Naive thymus-derived CD4-positive, alpha-beta T cell (primary cell): ENCODE results near the gene TMEM63C. TPM values are rescaled to one million over a fixed set of nuclear protein-coding genes. Genes with fewer than 3 reads are reported as not detected.
A peak's percentile ranks its signal among the peaks of the same experiment; 100 is the strongest.

Experiments used
- ATAC-seq: fragments of 150-1000 bp; cut with Tn5 transposase; 2 replicates; pipeline ENCODE4 v1.10.0; 2021; ENCODE audit warnings: mild to moderate bottlenecking, moderate library complexity
- CTCF ChIA-PET: fragments of 350-600 bp; sonication (Branson Sonifier 250); formaldehyde crosslinking; loops from one replicate; lab custom pipeline; 2021; ENCODE audit warnings: antibody characterized with exemption; lab: Charles Lee
- POLR2A ChIA-PET: fragments of 350-600 bp; sonication (Branson Sonifier 250); formaldehyde crosslinking; loops from one replicate; lab custom pipeline; 2021; ENCODE audit warnings: antibody characterized with exemption, inconsistent platforms; lab: Charles Lee
- DNase-seq, 9 donors: peaks; one replicate each; pipeline versions ENCODE4 v3.0.0 to v3.0.0-alpha.2; 2020 to 2022; ENCODE audit warnings: mixed read lengths in 1 of 9
- H3K27ac ChIP-seq: one replicate; pipeline ENCODE4 v1.7.0; 2013; ENCODE audit warnings: mild to moderate bottlenecking, low read depth, low read length, moderate library complexity
- H3K27me3 ChIP-seq, 2 donors: one replicate each; pipeline ENCODE4 v1.7.0; 2013; ENCODE audit warnings: low read length in 2 of 2, mild to moderate bottlenecking in 2 of 2, moderate library complexity in 2 of 2; ENCODE audit not compliant: control insufficient read depth in 2 of 2, insufficient read depth in 2 of 2
- H3K36me3 ChIP-seq, 3 experiments: 1 replicate in 2 of 3; 2 replicates in 1 of 3; pipeline ENCODE4 v1.7.0; 2013; ENCODE audit warnings: low read length in 3 of 3, mild to moderate bottlenecking in 3 of 3, moderate library complexity in 1 of 3; ENCODE audit not compliant: insufficient read depth in 3 of 3, control insufficient read depth in 2 of 3
- H3K4me1 ChIP-seq, 2 donors: one replicate each; pipeline ENCODE4 v1.7.0; 2013; ENCODE audit warnings: low read length in 2 of 2, mild to moderate bottlenecking in 2 of 2, moderate library complexity in 1 of 2; ENCODE audit not compliant: control insufficient read depth in 2 of 2, insufficient read depth in 2 of 2
- H3K4me3 ChIP-seq: 2 replicates; pipeline ENCODE4 v1.7.0; 2013; ENCODE audit warnings: mild to moderate bottlenecking, low read length
- H3K9me3 ChIP-seq, 3 experiments: 1 replicate in 2 of 3; 2 replicates in 1 of 3; pipeline ENCODE4 v1.7.0; 2013; ENCODE audit warnings: low read length in 3 of 3; ENCODE audit not compliant: control insufficient read depth in 2 of 3
- H3K27ac Mint-ChIP-seq, 9 donors: one replicate each; pipeline ENCODE4 v1.8.0; 2020 to 2022; ENCODE audit warnings: mixed read lengths in 9 of 9, mild to moderate bottlenecking in 8 of 9, moderate library complexity in 5 of 9, inconsistent platforms in 2 of 9
- H3K27me3 Mint-ChIP-seq, 5 donors: one replicate each; pipeline ENCODE4 v1.8.0; 2021 to 2022; ENCODE audit warnings: mixed read lengths in 5 of 5, mild to moderate bottlenecking in 1 of 5
- H3K36me3 Mint-ChIP-seq, 5 donors: one replicate each; pipeline ENCODE4 v1.8.0; 2020 to 2022; ENCODE audit warnings: mixed read lengths in 5 of 5, mild to moderate bottlenecking in 3 of 5, inconsistent platforms in 1 of 5
- H3K4me1 Mint-ChIP-seq, 7 donors: one replicate each; pipeline ENCODE4 v1.8.0; 2020 to 2022; ENCODE audit warnings: mixed read lengths in 7 of 7, mild to moderate bottlenecking in 3 of 7, inconsistent platforms in 1 of 7
- H3K4me3 Mint-ChIP-seq, 10 donors: one replicate each; pipeline ENCODE4 v1.8.0; 2020 to 2022; ENCODE audit warnings: mild to moderate bottlenecking in 10 of 10, mixed read lengths in 10 of 10, moderate library complexity in 6 of 10, inconsistent platforms in 2 of 10
- H3K9me3 Mint-ChIP-seq, 11 donors: one replicate each; pipeline ENCODE4 v1.8.0; 2020 to 2022; ENCODE audit warnings: mixed read lengths in 11 of 11, mild to moderate bottlenecking in 4 of 11, inconsistent platforms in 1 of 11, moderate library complexity in 1 of 11
- intact Hi-C, 2 donors: fragments of 100-400 bp; cut with micrococcal nuclease; formaldehyde crosslinking; loops; one replicate each; pipeline ENCODE4 v1.15.1; 2023
- polyA plus RNA-seq, 2 donors: library from polyadenylated mRNA; unstranded; fragments of 300-500 nt; fragmentation: Illumina TruSeq; gene quantifications; one replicate each; pipeline ENCODE4 v1.2.3, GENCODE V29; 2021
- total RNA-seq, 6 experiments: library from RNA in 5 of 6; stranded (reverse) in 5 of 6; gene quantifications; 1 replicate in 5 of 6; 2 replicates in 1 of 6; pipeline ENCODE4 v1.2.3 and lab custom pipeline; 2021 to 2026

TMEM63C gene
- total and polyA plus RNA-seq, 7 experiments from 2014 or later: 0.46 to 4.9 (median 0.80) TPM; not detected in 2

- intact Hi-C loops: no loop called here
- POLR2A ChIA-PET: no interaction called here
- CTCF ChIA-PET: no interaction called here
These were observed 57.4 kb downstream of the TMEM63C start for GRCh38 chr14:77238996-77239395.

GRCh38 chr14:77239412-77239811 is 57.8 kb downstream of the TMEM63C start:
- H3K4me3 ChIP-seq: no peak overlapping the region
- no peak for ATAC-seq
- no peak overlapping the region for H3K27ac ChIP-seq
- no peaks in the 10 kb centered on the region for H3K9me3 ChIP-seq
- CTCF ChIA-PET: no interaction called here
- intact Hi-C loops: no loop called here
- Mint-ChIP-seq H3K36me3 (no peaks in the 10 kb centered on the region), H3K27ac (no peak overlapping the region), H3K4me3 (no peak overlapping the region), H3K9me3 (no peaks in the 10 kb centered on the region), H3K4me1 (peaks cover 0 to 1% (median 0%) of the 10 kb centered on the region in 7 donors), H3K27me3 (no peaks in the 10 kb centered on the region)
- POLR2A ChIA-PET: no interaction called here
- no peaks in the 10 kb centered on the region for H3K36me3 ChIP-seq
- no peaks in the 10 kb centered on the region for H3K27me3 ChIP-seq
- no peaks in the 10 kb centered on the region for H3K4me1 ChIP-seq
- no peak for DNase-seq

More at GRCh38 chr14:77238996-77239395, 57.4 kb downstream of the TMEM63C start:
- DNase-seq (no peak), ATAC-seq (no peak)
- no peaks in the 10 kb centered on the region for H3K9me3 Mint-ChIP-seq
- H3K36me3 Mint-ChIP-seq: no peaks in the 10 kb centered on the region
- H3K9me3 ChIP-seq: no peaks in the 10 kb centered on the region
- no peaks in the 10 kb centered on the region for H3K4me1 ChIP-seq
- H3K36me3 ChIP-seq: no peaks in the 10 kb centered on the region
- no peak overlapping the region for H3K4me3 Mint-ChIP-seq
- peaks cover 0 to 1% (median 0%) of the 10 kb centered on the region in 7 donors for H3K4me1 Mint-ChIP-seq
- no peaks in the 10 kb centered on the region for H3K27me3 Mint-ChIP-seq
- H3K27me3 ChIP-seq: no peaks in the 10 kb centered on the region
- H3K27ac ChIP-seq: no peak overlapping the region
- no peak overlapping the region for H3K27ac Mint-ChIP-seq
- H3K4me3 ChIP-seq: no peak overlapping the region

- H3K27ac ChIP-seq: no peak overlapping the region
- peaks cover 0 to 1% (median 0%) of the 10 kb centered on the region in 7 donors for H3K4me1 Mint-ChIP-seq
- no peaks in the 10 kb centered on the region for H3K27me3 Mint-ChIP-seq
- H3K4me1 ChIP-seq: no peaks in the 10 kb centered on the region
- ATAC-seq (no peak), DNase-seq (no peak)
- H3K4me3 Mint-ChIP-seq: no peak overlapping the region
- no peak overlapping the region for H3K27ac Mint-ChIP-seq
- no peaks in the 10 kb centered on the region for H3K36me3 Mint-ChIP-seq
- H3K36me3 ChIP-seq: no peaks in the 10 kb centered on the region
- ChIA-PET CTCF (interaction anchor here (0.7 kb wide), 1 partner anchor 13 kb away, joined by 3 read pairs; no protein-coding TSS in a partner anchor), POLR2A (no interaction called here)
- H3K9me3 Mint-ChIP-seq: no peaks in the 10 kb centered on the region
- no peak overlapping the region for H3K4me3 ChIP-seq
- H3K9me3 ChIP-seq: no peaks in the 10 kb centered on the region
- no peaks in the 10 kb centered on the region for H3K27me3 ChIP-seq
- intact Hi-C loops: no loop called here
These were observed 58.8 kb downstream of the TMEM63C start for GRCh38 chr14:77240336-77240915.

- H3K27ac ChIP-seq: no peak overlapping the region
- ATAC-seq (no peak), DNase-seq (no peak)
- ChIA-PET POLR2A (no interaction called here), CTCF (no interaction called here)
- no peaks in the 10 kb centered on the region for H3K27me3 ChIP-seq
- Mint-ChIP-seq H3K27ac (no peak overlapping the region), H3K9me3 (no peaks in the 10 kb centered on the region), H3K4me1 (peaks cover 0 to 1% (median 0%) of the 10 kb centered on the region in 7 donors), H3K36me3 (no peaks in the 10 kb centered on the region), H3K4me3 (no peak overlapping the region), H3K27me3 (peaks cover 0 to 4% (median 0%) of the 10 kb centered on the region in 5 donors)
- H3K4me1 ChIP-seq: no peaks in the 10 kb centered on the region
- no peaks in the 10 kb centered on the region for H3K9me3 ChIP-seq
- no peaks in the 10 kb centered on the region for H3K36me3 ChIP-seq
- intact Hi-C loops: no loop called here
- no peak overlapping the region for H3K4me3 ChIP-seq
These were observed 60.4 kb downstream of the TMEM63C start for GRCh38 chr14:77241955-77242354.

GRCh38 chr14:77242752-77243151 is 61.2 kb downstream of the TMEM63C start:
- no peaks in the 10 kb centered on the region for H3K27me3 ChIP-seq
- Mint-ChIP-seq H3K27ac (no peak overlapping the region), H3K9me3 (no peaks in the 10 kb centered on the region), H3K4me3 (no peak overlapping the region), H3K27me3 (peaks cover 0 to 4% (median 0%) of the 10 kb centered on the region in 5 donors), H3K36me3 (no peaks in the 10 kb centered on the region), H3K4me1 (no peaks in the 10 kb centered on the region)
- H3K36me3 ChIP-seq: no peaks in the 10 kb centered on the region
- H3K4me1 ChIP-seq: no peaks in the 10 kb centered on the region
- intact Hi-C loops: no loop called here
- H3K9me3 ChIP-seq: no peaks in the 10 kb centered on the region
- CTCF ChIA-PET: no interaction called here
- no peak overlapping the region for H3K4me3 ChIP-seq
- ATAC-seq: no peak
- POLR2A ChIA-PET: no interaction called here
- no peak for DNase-seq
- no peak overlapping the region for H3K27ac ChIP-seq

GRCh38 chr14:77243853-77244252 is 62.3 kb downstream of the TMEM63C start:
- Mint-ChIP-seq H3K4me1 (no peaks in the 10 kb centered on the region), H3K36me3 (no peaks in the 10 kb centered on the region), H3K27me3 (peaks cover 0 to 4% (median 0%) of the 10 kb centered on the region in 5 donors), H3K4me3 (no peak overlapping the region), H3K27ac (no peak overlapping the region), H3K9me3 (no peaks in the 10 kb centered on the region)
- no peak overlapping the region for H3K27ac ChIP-seq
- no peaks in the 10 kb centered on the region for H3K27me3 ChIP-seq
- ATAC-seq: peak; percentile 28
- H3K9me3 ChIP-seq: no peaks in the 10 kb centered on the region
- intact Hi-C loops: no loop called here
- no peak for DNase-seq
- no peaks in the 10 kb centered on the region for H3K36me3 ChIP-seq
- ChIA-PET CTCF (no interaction called here), POLR2A (no interaction called here)
- H3K4me3 ChIP-seq: no peak overlapping the region
- no peaks in the 10 kb centered on the region for H3K4me1 ChIP-seq

- intact Hi-C loops: no loop called here
- peaks cover 0 to 4% (median 0%) of the 10 kb centered on the region in 5 donors for H3K27me3 Mint-ChIP-seq
- no peak for DNase-seq
- ChIA-PET POLR2A (no interaction called here), CTCF (no interaction called here)
- no peak overlapping the region for H3K4me3 ChIP-seq
- H3K9me3 Mint-ChIP-seq: no peaks in the 10 kb centered on the region
- no peaks in the 10 kb centered on the region for H3K9me3 ChIP-seq
- H3K4me1 Mint-ChIP-seq: no peaks in the 10 kb centered on the region
- H3K36me3 Mint-ChIP-seq: no peaks in the 10 kb centered on the region
- H3K36me3 ChIP-seq: no peaks in the 10 kb centered on the region
- no peak overlapping the region for H3K4me3 Mint-ChIP-seq
- H3K27me3 ChIP-seq: no peaks in the 10 kb centered on the region
- ATAC-seq: no peak
- no peak overlapping the region for H3K27ac Mint-ChIP-seq
- no peak overlapping the region for H3K27ac ChIP-seq
- no peaks in the 10 kb centered on the region for H3K4me1 ChIP-seq
These were observed 64.2 kb downstream of the TMEM63C start for GRCh38 chr14:77245820-77246219.
